SK-N-DZ (cell line): Measurements from ENCODE around the gene ARHGEF4.

ENCODE experiments used
- DNase-seq: peaks from one replicate; pipeline ENCODE4 v3.0.0-alpha.2; 2015; ENCODE audit warnings: low spot score

ARHGEF4 gene

DNA sequence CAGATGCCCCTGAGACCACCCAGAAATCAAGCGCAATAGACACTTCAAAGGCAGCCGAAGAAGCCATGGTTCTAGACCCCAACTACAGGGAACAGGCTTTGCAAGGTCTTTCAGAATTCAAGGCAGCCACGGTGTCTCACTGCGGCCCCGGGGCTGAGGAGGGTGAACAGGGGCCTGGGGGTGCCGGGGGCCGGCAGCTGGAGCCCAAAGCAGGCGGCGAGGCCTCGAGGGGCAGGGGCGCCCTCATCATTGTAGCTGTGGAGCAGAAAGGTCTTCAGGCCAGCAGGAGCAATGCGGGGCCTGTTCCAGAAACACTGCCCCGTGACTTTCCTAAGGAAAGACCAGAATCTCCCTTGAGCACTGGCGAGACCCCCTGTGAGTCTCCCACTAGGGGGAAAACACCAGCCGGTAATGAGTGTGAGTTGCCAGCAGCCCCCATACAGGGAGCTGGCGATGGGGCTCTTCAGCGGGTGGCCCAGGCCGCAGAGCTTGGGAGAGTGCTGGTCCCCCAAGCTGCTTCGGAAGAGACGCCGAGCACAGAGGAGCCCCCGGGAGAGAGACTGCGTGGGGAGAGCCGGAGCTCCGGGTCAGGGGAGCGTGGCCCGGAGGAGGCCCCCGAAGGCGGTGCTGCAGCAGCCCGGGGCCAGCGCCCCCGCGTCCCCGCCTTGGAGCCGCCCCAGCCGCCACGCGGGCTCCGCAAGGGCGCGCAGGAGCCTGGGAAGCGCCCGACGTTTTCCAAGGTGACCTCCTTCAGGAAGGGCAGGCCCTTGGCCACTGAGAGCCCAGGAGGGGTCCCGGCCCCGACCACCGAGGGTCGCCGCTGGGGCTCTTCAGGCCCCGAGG lies 79.1 kb downstream of the ARHGEF4 start:
- DNase-seq, result no peak

GRCh38 chr2:130916438-130916705 lies 79.7 kb downstream of the ARHGEF4 start:
- DNase-seq, result no peak

DNA sequence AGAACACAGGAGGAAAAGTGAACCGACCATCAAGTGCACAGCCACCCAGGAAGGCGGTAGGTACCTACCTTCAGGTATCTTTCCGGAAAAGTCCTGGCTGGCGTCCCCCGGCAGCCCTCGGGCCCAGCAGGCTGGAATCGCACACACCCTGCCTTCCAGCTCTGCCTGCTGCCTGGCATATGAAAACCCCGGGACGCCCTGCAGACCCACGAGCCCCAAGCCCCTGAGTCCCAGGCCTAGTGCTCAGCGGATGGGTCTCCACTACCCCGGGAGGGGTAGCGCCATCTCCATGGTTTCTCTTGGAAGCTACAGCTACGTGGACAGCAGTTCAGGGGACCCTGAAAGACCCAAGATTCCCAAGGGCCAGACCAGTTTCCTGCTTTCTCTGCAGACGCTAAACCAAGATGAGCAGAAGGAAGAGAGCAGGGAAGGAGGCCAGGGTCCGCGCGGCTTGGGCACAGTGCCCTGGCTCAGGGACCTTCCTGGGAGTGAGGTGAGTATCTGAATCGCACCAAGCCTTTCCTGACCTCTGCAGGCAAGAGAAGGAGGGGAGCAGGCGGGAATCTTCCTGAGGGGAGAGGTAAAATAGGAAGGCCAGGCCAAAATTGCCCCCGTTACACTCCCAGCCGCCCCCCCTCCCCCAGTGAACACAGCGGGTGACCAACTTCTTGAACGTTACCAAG lies 80.4 kb downstream of the ARHGEF4 start:
- DNase-seq, result no peak

DNA sequence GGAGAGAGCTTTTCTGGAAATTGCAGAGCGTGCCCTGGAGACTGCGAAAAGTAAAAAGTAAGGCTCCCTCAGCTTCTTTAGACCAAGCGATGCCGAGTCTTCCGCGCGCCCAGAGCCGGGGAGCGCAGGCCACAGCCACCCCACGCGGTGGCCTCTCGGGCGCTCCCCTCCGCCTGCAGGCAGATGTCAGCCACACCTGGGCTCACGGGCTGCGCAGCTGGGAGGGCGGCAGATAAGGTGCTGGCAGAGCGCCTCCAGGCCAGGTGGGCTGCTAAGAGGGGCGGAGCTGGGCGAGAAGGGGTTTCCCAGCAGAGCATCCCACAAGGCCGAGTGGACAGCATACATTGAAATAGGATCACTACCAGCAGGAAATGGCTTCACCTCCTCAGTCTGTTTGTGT lies 81.7 kb downstream of the ARHGEF4 start:
- DNase-seq, result no peak

DNA sequence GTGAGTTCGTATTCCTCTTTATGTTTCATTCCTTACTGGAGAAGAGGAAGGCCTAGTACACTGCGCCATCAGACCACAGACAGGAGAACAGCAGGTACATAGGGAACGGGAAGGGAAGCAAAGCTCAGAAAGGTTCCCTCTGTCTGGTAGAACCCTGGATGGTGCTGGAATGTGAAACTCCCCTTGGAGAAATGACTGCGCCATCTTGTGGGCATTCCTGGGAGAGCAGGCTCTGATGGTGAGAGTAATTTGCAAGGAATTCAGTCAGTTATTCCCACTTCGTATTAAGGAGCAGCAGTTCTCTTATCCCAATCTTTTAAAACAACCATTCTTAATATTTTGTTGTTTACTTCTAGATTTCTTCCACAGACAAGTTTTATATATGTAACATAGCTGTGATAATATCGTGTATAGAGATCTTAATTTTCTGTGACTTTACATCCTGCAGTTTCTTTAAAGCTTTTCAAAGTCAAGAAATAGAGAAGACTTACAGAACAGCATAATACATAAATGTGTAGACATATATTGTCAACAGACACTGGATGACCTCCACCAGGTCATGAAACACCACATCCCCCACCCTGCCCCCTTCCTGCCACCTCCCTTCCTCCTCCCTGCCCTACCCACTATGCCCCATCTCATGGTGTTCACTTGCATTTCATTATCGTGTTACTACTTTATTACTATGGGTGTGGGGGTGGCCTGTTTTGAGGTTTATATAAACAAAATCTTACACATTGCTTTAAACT lies 83.9 kb downstream of the ARHGEF4 start:
- DNase-seq, result peak; percentile 51

- DNase-seq, result no peak
Observed at GRCh38 chr2:130921164-130921476, 84.4 kb downstream of the ARHGEF4 start.

GRCh38 chr2:130922417-130922816 lies 85.7 kb downstream of the ARHGEF4 start:
- DNase-seq, result no peak

- no peak for DNase-seq
Observed at GRCh38 chr2:130928385-130928784, 91.7 kb downstream of the ARHGEF4 start.

GRCh38 chr2:130930740-130931659 lies 94.3 kb downstream of the ARHGEF4 start:
- DNase-seq, result no peak

GRCh38 chr2:130933501-130933900 lies 96.8 kb downstream of the ARHGEF4 start:
- DNase-seq, result no peak

- no peak for DNase-seq
Observed at GRCh38 chr2:130936451-130936850, 99.7 kb downstream of the ARHGEF4 start.

- DNase-seq, result no peak
Observed at GRCh38 chr2:130947967-130948366, 111.3 kb downstream of the ARHGEF4 start.

DNA sequence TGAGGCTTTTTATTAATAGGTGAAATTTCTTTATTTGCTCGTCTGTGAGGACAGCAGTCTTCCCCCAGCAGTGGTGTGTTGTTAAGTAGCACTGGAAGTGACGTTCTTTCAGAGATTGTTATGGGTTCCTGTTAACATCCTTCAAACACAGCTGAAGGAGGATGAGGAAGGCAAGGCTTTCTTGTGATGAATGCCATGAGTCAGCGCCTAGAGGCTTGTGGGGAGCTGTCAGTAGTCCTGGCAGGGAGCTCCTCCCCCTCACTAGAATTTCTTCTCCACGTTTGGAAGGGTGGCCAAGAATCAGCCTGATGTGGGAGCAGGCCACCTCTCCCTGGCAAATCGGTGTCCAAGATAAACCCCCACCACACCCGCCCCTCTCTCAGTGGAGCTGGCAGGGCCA lies 113.2 kb downstream of the ARHGEF4 start:
- no peak for DNase-seq

DNA sequence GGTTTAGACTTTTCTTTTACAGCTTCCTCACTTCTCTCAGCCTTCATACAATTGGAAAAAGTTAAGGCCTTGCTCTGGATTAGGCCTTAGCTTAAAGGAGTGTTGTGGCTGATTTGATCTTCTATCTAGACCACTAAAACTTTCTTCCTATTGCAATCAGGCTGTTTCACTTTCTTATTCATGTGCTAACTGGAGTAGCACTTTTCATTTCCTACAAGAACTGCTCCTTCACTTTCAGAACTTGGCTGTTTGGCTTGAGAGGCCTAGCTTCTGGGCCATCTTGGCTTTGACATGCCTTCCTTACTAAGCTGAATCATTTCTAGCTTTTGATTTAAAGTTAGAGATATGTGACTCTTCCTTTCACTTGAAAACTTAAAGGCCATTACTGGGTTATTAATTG lies 114.3 kb downstream of the ARHGEF4 start:
- no peak for DNase-seq

DNA sequence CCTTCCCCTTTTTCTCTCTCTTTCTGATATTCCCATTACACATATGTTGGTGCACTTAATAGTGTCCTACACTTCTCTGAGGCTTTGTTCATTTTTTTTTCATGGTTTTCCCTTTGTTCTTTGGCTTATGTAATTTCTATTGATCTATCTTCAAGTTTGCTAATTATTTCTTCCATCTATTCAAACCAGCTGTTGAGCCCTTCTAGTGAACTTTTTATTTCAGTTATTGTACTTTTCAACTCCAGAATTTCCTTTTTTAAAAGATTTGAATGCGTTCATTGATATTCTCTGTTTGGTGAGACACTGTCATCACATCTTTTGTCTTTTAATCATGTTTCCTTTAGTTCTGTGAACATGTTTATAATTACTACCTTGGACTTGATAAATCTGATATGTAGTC lies 118.2 kb downstream of the ARHGEF4 start:
- DNase-seq, result no peak

DNA sequence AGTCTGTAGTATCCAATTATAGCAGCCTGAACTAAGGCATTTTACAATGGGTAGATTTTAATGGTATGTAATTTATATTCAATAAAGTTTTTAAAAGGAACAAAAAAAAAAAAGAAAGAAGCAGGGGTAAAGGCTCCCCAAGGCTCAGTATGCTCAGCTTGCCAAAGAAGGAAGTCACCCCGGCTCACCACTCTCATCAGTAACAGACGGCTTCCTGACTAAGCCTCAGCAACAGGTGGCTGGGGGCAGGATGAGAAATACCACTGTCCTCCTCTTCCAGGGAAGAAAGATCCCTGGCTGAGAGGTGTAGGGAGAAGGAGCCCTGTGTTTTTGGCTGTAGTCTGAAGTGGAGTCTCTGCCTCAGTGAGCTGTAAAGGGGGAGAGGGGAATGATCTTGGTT lies 121.2 kb downstream of the ARHGEF4 start:
- no peak for DNase-seq

DNA sequence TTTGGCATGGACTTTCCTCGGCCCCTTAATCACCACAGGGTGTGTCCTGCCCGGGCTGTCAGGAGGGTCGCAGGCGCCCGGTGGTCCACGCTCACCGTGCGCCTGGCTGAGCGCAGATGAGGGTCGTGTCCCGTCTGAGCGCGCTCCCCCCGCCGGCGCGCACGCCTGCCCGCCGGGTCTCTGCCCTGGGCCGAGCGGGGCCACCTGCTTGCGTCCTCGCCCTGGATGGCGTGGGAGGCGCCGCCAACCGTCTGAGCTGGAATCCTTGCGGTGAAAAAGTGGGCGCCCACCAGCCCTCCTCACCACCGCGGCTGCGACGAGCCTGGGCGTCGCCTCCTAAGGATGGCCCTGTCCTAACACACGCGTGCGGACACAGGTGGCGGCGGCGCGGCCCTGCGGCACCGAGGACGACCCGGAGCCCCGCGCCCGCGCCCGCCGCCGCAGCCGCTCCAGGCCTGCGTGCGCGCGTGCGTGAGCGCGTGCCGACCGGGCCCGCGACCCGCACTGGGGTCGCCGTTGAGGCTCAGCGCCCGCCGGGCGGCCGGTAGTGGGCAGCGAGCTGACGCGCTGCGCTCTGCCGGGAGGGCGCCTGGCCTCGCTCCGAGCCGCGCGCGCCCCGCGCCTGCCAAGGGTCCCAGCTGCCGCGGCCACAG lies 126.6 kb downstream of the ARHGEF4 start:
- DNase-seq, result no peak

DNA sequence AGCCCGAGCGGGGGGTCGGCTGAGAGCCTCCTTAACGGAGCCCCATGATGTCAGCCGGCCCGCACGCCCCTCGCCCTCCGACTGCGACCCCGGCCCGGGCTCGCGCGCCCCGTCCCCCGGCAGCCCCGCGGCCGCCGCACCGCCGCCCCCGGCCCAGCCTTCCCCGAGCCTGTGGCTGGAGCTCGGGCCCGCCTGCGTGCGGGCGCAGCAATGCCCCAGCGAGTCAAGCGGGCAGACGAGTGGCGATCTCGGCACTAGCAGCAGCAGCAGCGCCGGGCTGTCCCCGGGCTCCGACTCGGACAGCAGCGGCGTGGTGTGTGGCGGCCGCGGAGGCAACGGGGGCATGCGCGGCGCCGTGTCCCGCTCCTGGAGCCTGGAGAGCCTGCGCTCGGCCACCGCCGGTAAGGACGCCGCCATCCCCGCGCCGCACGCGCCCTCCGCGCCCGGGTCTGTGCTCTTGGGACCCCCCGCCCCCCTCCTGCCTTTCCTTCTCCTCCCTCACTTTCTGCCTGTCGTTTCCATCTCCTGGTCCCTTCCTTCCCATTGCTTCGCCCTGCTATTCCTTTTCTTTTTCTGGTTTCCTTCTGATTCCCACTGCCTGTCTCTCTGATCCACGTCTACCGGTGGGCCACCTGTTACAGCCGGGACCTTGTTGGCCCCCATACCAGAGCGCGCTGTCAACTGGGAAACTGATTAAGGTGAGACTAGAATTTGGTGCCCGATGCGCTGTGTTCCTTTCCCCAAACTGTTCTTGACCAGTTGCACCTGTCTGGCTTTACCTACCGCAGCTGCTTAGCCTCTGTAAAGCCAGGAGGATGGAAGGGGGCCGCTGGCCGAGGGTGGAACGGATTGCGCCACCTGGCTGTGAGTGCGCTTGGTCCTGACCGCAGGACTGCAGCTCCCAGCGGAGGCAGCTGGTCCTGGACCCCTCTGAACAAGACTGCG lies 127.4 kb downstream of the ARHGEF4 start:
- peak; percentile 29 for DNase-seq

DNA sequence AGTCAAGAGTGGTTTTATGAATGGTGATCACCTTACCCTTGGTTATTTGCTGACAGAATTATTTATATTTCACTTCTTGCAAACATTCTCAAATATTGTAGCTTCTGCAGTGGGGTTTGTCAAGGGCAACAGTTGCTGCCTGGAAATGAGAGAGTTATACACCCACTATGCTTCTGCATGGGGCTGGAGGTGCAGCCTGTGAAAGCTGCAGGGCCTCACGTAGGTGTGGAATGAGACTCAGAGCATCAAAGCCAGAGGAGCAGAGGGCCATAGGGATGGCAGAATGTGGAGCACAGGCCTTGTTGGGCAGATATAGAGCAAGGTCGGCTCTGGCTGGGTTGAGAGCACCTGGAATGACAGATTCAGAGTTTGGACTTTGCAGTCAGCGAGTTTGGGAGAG lies 128.2 kb downstream of the ARHGEF4 start:
- DNase-seq, result no peak

DNA sequence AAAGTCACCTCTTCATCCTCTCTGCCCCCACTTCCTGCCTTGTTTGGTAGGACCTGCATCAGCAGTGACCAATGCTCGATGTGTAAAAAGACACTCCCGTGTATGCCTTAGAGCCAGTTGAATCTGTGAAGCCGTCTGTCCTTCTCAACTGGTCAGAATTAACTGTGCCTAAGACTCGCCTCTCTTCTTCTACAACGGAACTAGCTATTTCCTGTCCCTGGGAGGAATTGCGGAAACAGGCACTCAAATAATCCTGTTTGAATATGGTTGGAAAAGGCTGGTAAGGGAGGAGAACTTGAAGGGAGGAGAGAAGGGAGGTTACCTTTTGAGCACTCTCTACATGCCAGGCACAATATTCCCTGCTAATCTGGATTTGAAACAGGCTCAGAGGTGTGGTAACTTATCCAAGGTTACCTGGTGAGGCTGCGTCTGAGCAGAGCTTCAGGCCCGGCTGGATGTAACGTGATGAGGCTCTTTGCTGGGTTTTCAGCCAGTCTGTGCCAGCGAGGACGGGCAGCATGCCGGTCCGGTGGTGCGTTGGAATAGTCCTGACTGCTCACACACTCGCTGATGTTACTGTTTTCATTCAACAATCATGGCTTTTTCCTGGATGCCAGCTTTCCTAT lies 129.5 kb downstream of the ARHGEF4 start:
- no peak for DNase-seq
